ENCODE measurements around the gene SCFD1.
"Not testable (repeated sequence)": the region's sequence is repeated elsewhere in the genome, so short reads cannot be mapped to it uniquely, and the experiment has no call there.

The SCFD1 gene

GRCh38 chr14:30610787-30611343, 11.3 kb upstream of the SCFD1 start:
- DNase-seq, result peak; percentile 99

- DNase-seq, result no peak
Measured at GRCh38 chr14:30614155-30614554, 8.0 kb upstream of the SCFD1 start.

GRCh38 chr14:30620178-30620577, 1.9 kb upstream of the SCFD1 start:
- DNase-seq, result no peak

GRCh38 chr14:30621354-30621939, 672 bp upstream of the SCFD1 start:
- no peak for DNase-seq

GRCh38 chr14:30623412-30624131, 1.5 kb downstream of the SCFD1 start:
- DNase-seq, result no peak

GRCh38 chr14:30624132-30624423, 2.0 kb downstream of the SCFD1 start:
- DNase-seq, result no peak

- no peak for DNase-seq
Measured at GRCh38 chr14:30625533-30625932, 3.4 kb downstream of the SCFD1 start.

GRCh38 chr14:30629432-30629831, 7.3 kb downstream of the SCFD1 start:
- DNase-seq, result not testable (repeated sequence)

GRCh38 chr14:30630248-30630647, 8.1 kb downstream of the SCFD1 start:
- DNase-seq, result no peak

GRCh38 chr14:30632730-30633129, 10.6 kb downstream of the SCFD1 start:
- no peak for DNase-seq

- no peak for DNase-seq
Measured at GRCh38 chr14:30638926-30639325, 16.8 kb downstream of the SCFD1 start.

GRCh38 chr14:30641207-30641606, 19.1 kb downstream of the SCFD1 start:
- DNase-seq, result no peak

- DNase-seq, result not testable (repeated sequence)
Measured at GRCh38 chr14:30644462-30644861, 22.3 kb downstream of the SCFD1 start.

GRCh38 chr14:30645600-30645999, 23.5 kb downstream of the SCFD1 start:
- no peak for DNase-seq

- DNase-seq, result no peak
Measured at GRCh38 chr14:30648471-30648870, 26.4 kb downstream of the SCFD1 start.

- DNase-seq, result no peak
Measured at GRCh38 chr14:30651937-30652336, 29.8 kb downstream of the SCFD1 start.

GRCh38 chr14:30655124-30655523, 33.0 kb downstream of the SCFD1 start:
- no peak for DNase-seq

- DNase-seq, result no peak
Measured at GRCh38 chr14:30655658-30656057, 33.5 kb downstream of the SCFD1 start.

- peak; percentile 8 for DNase-seq
Measured at GRCh38 chr14:30656190-30656632, 34.1 kb downstream of the SCFD1 start.

GRCh38 chr14:30657050-30657449, 34.9 kb downstream of the SCFD1 start:
- no peak for DNase-seq

- DNase-seq, result peak; percentile 3
Measured at GRCh38 chr14:30657606-30658163, 35.6 kb downstream of the SCFD1 start.

GRCh38 chr14:30658645-30659044, 36.5 kb downstream of the SCFD1 start:
- no peak for DNase-seq

GRCh38 chr14:30669594-30669993, 47.5 kb downstream of the SCFD1 start:
- DNase-seq, result no peak

- DNase-seq, result no peak
Measured at GRCh38 chr14:30673071-30673470, 51.0 kb downstream of the SCFD1 start.
